GM15510 (cell line): ENCODE measurements around the gene SLC7A9.

Experiments used
- POLR2A ChIP-seq: IDR thresholded peaks from 3 replicates; pipeline ENCODE4 v1.6.1; 2011; ENCODE audit warnings: borderline replicate concordance; ENCODE audit not compliant: insufficient read length; ENCODE audit errors: extremely low read depth

SLC7A9 gene

DNA sequence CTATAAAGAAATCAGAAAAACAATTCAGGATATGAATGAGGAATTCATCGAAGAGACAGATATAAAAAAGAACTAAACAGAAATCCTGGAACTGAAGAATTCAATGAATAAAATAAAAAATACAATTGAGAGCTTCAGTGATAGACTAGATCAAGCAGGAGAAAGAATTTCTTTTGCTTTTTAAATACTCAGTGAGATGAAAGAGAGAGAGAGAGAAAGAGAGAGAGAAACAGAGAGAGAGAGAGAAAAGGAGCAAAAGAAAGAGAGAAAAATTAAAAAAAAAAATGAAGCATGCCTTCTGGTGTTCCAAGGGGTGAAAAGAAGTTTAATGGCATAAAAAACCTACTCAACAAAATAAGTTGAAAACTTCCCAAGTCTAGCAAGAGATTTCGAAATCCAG lies 22.0 kb upstream of the SLC7A9 start:
- TF ChIP-seq POLR2A = no peak

- no peak for TF ChIP-seq POLR2A
Measured at GRCh38 chr19:32890841-32891240, 21.3 kb upstream of the SLC7A9 start.

GRCh38 chr19:32890326-32890725 lies 20.8 kb upstream of the SLC7A9 start:
- no peak for TF ChIP-seq POLR2A

DNA sequence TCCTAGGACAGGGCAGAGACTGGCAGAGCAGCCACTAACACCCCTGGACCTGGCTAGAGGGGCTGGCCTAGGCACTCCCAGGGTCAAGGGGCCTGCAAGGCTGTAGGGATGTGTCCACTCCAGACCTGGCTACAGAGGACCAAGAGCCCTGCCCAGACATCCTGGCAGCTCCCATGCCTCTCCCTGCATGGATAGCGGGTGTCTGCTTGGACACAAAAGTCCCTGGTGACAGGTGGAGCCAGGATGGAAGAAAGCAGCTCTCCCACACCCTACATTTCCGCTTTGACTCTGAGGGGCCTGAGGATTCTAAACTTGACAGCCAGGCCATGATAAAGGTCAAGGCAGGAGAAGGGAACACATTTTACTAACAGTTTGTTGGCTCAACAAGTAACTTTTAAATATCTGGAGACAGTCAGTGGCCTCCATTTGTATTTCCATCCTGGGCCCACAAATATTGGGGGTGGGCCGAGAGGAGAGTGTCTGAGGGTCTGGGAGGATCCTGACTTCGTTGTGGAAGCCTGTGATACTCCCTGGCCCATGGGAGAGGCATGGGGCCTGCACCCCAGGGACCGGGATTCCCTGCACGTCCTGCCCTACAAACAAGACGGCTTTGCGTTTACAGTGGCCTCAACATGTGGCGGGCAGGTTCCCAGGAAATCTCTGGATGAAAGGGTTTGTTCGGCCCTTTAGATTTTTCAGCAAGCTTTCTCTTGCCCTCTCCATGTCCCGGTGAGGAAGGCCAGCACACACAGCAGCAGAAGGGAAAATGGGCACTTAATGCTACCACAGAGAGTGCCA lies 19.8 kb upstream of the SLC7A9 start:
- no peak for TF ChIP-seq POLR2A

- no peak for TF ChIP-seq POLR2A
Measured at GRCh38 chr19:32887572-32888215, 18.1 kb upstream of the SLC7A9 start.

GRCh38 chr19:32886241-32886640 lies 16.7 kb upstream of the SLC7A9 start:
- TF ChIP-seq POLR2A = no peak

DNA sequence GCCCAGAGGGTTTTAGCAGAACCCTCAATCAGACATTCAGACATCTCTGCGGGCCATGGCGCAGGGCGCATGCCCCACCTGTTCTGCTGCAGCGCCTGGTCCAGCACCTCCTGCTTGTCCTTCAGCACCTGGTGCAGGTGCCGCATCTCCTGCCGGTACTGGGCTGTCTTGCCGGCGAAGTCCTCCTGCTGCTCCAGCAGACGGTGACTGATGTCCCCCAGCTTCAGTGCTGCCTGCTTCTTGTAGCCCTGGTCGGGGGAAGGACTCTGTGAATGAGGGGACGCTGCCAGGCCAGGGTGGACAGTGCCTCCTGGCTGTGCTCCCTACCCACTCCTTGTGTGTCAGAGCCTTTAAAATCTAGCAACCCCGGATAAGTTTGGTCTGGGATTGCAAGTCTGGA lies 12.2 kb upstream of the SLC7A9 start:
- no peak for TF ChIP-seq POLR2A

DNA sequence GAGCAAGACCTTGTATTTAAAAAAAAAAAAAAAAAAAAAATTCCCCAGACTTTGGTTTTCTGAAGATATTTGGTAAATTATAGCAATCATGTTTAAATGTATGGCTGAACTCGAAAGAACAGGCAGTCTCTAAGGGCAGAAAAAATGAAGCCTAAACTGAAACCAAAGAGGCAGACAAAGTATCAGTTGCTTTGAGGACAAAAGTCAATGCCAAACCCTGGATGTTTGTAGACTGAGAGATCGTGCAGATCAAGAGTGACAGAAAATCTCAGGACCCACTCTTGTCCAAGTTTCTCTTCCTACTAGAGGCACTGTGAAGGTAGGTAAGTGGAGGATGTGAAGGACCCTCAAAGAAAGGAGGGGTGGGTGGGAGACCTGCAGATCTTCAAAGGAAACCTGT lies 11.1 kb upstream of the SLC7A9 start:
- TF ChIP-seq POLR2A = no peak

GRCh38 chr19:32879741-32880140 lies 10.2 kb upstream of the SLC7A9 start:
- no peak for TF ChIP-seq POLR2A

DNA sequence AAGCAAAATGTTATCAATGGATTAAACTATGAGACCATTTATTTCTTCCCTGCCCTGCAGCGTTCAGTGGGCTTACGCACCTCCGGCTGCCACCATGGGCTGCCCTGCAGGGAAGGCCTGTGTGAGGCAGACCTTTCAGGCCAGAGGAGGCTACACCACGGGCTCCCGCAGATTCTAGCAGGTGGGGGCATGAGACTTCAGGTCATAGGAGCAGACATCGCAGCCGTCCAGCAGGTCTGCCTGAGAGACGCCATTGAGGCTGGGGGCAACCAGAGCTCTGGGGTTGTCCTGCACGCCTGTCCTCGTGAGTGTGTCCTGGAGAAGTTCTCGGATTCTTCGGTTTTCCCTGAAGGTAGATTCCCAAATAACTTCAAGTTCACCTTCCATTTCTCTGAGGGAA lies 9.4 kb upstream of the SLC7A9 start:
- no peak for TF ChIP-seq POLR2A

- no peak for TF ChIP-seq POLR2A
Measured at GRCh38 chr19:32877977-32878745, 8.6 kb upstream of the SLC7A9 start.

GRCh38 chr19:32877323-32877912 lies 7.9 kb upstream of the SLC7A9 start:
- no peak for TF ChIP-seq POLR2A

GRCh38 chr19:32876919-32877285 lies 7.3 kb upstream of the SLC7A9 start:
- TF ChIP-seq POLR2A = no peak

DNA sequence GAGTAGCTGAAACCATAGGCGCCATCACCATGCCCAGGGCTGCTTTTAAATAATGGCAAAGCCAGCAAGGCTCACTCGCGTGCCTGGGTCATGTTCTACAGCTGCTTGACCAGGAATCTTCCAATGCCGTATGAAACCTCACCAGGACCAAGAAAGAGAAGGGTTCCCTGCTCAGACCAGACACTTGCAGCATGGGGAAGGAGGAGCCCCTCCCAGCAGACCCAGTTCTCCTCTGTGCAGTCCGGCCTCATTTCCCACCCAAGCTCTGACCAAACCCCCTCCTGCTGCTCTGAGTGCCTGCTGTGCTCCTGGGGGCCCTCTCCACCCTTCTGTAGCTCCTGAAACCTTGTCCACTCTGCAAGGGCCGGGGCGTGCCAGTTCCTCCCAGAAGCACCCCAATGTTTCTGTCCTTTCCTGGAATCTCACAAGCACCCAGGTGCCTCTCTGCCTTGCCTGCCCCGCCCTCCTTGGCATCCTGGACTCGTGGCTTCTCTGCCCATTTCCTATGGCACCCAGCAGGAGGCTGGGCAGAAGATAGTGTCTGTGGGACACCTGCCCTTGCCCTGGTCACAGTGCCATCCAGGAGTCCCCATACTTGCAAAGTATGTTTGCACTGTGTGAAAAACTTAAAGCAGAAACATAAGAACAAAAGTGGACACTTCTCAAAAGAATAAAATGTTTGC lies 6.8 kb upstream of the SLC7A9 start:
- no peak for TF ChIP-seq POLR2A

GRCh38 chr19:32875428-32875827 lies 5.9 kb upstream of the SLC7A9 start:
- no peak for TF ChIP-seq POLR2A
